AG10803 (cell line): Measurements from ENCODE around the gene HOXA11.

Experiments used
- DNase-seq: peaks from one replicate; pipeline ENCODE4 v3.0.0; 2010; ENCODE audit warnings: low read depth
- H3K4me3 ChIP-seq: 2 replicates; pipeline ENCODE4 v1.5.1; 2011; ENCODE audit warnings: mild to moderate bottlenecking, low read length, control low read depth
- CTCF ChIP-seq: conservative IDR thresholded peaks from 2 replicates; pipeline ENCODE4 v1.5.1; 2011; ENCODE audit warnings: mild to moderate bottlenecking, low read length, control low read depth, inconsistent platforms

Gene HOXA11

GRCh38 chr7:27185013-27185853 is at the start of gene HOXA11:
Gene HOXA11, minus strand, starts transcription at chr7:27185232. Its CDS starts 88 bp downstream, at chr7:27185144.
- H3K4me3 ChIP-seq = peak within 1 kb of the TSS; percentile 79
- peak; percentile 91 for DNase-seq
- TF ChIP-seq CTCF = no peak

- no peak overlapping the region for H3K4me3 ChIP-seq
- no peak for DNase-seq
- no peak for TF ChIP-seq CTCF
Measured at GRCh38 chr7:27229448-27229847, 44.4 kb upstream of the HOXA11 start.

- DNase-seq = no peak
- H3K4me3 ChIP-seq = no peak overlapping the region
Measured at GRCh38 chr7:27224983-27225934, 40.2 kb upstream of the HOXA11 start.

GRCh38 chr7:27223941-27224575 is 39.0 kb upstream of the HOXA11 start:
- no peak for DNase-seq
- no peak for TF ChIP-seq CTCF
- no peak overlapping the region for H3K4me3 ChIP-seq

More at GRCh38 chr7:27224983-27225934, 40.2 kb upstream of the HOXA11 start:
- TF ChIP-seq CTCF = no peak

- no peak overlapping the region for H3K4me3 ChIP-seq
- no peak for DNase-seq
- no peak for TF ChIP-seq CTCF
Measured at GRCh38 chr7:27221201-27221797, 36.3 kb upstream of the HOXA11 start.

- no peak for TF ChIP-seq CTCF
- DNase-seq = no peak
- H3K4me3 ChIP-seq = no peak overlapping the region
Measured at GRCh38 chr7:27220440-27220955, 35.5 kb upstream of the HOXA11 start.
